ENCODE results near the gene PFDN5.
A peak's percentile ranks its signal among the peaks of the same experiment; 100 is the strongest.

The PFDN5 gene

GRCh38 chr12:53295070-53295890 is at the start of gene PFDN5:
TSS of gene PFDN5 (plus strand) at chr12:53295542. CDS start at chr12:53295568, 26 bp downstream.
- Histone ChIP-seq H3K36me3 (ENCODE audit: control insufficient read depth in 5 of 5, insufficient read depth in 5 of 5, low read length in 5 of 5) (peaks cover 4 to 11% (median 7%) of the 10 kb centered on the region in 5 donors), H3K9me3 (ENCODE audit: control insufficient read depth in 5 of 5, low read length in 5 of 5) (no peaks in the 10 kb centered on the region), H3K4me3 (ENCODE audit: low read depth in 1 of 5, low read length in 5 of 5) (peak within 1 kb of the TSS; percentile 90 to 97 (median 96)), H3K4me1 (ENCODE audit: control insufficient read depth in 5 of 5, insufficient read depth in 5 of 5, low read length in 5 of 5) (peaks cover 7 to 54% (median 42%) of the 10 kb centered on the region in 5 donors), H3K27me3 (ENCODE audit: control insufficient read depth in 5 of 5, insufficient read depth in 4 of 5, low read length in 5 of 5) (no peaks in the 10 kb centered on the region), H3K9ac (ENCODE audit: low read length in 5 of 5) (peak within 1 kb of the TSS; percentile 93 to 100 (median 99)), H3K27ac (ENCODE audit: low read depth, low read length) (peak within 1 kb of the TSS; percentile 94)

GRCh38 chr12:53251477-53252348 is 43.6 kb upstream of the PFDN5 start:
- H3K27ac ChIP-seq (ENCODE audit: low read depth, low read length), result peak overlapping the region; percentile 91

GRCh38 chr12:53252349-53252916 is 42.9 kb upstream of the PFDN5 start:
- H3K4me1 ChIP-seq (ENCODE audit: control insufficient read depth in 5 of 5, insufficient read depth in 5 of 5, low read length in 5 of 5), result peaks cover 9 to 31% (median 30%) of the 10 kb centered on the region in 5 donors
- peaks cover 0 to 22% (median 20%) of the 10 kb centered on the region in 5 donors for H3K36me3 ChIP-seq (ENCODE audit: control insufficient read depth in 5 of 5, insufficient read depth in 5 of 5, low read length in 5 of 5)
- H3K27me3 ChIP-seq (ENCODE audit: control insufficient read depth in 5 of 5, insufficient read depth in 4 of 5, low read length in 5 of 5), result no peaks in the 10 kb centered on the region
- peak overlapping the region; percentile 91 for H3K27ac ChIP-seq (ENCODE audit: low read depth, low read length)
- peak overlapping the region; percentile 86 to 94 (median 92) for H3K9ac ChIP-seq (ENCODE audit: low read length in 5 of 5)
- no peaks in the 10 kb centered on the region for H3K9me3 ChIP-seq (ENCODE audit: control insufficient read depth in 5 of 5, low read length in 5 of 5)
- H3K4me3 ChIP-seq (ENCODE audit: low read depth in 1 of 5, low read length in 5 of 5), result peak overlapping the region; percentile 81 to 96 (median 88)

More at GRCh38 chr12:53251477-53252348, 43.6 kb upstream of the PFDN5 start:
- peak overlapping the region; percentile 81 to 96 (median 88) for H3K4me3 ChIP-seq (ENCODE audit: low read depth in 1 of 5, low read length in 5 of 5)
- H3K9me3 ChIP-seq (ENCODE audit: control insufficient read depth in 5 of 5, low read length in 5 of 5), result no peaks in the 10 kb centered on the region
- H3K27me3 ChIP-seq (ENCODE audit: control insufficient read depth in 5 of 5, insufficient read depth in 4 of 5, low read length in 5 of 5), result no peaks in the 10 kb centered on the region
- H3K4me1 ChIP-seq (ENCODE audit: control insufficient read depth in 5 of 5, insufficient read depth in 5 of 5, low read length in 5 of 5), result peaks cover 9 to 31% (median 30%) of the 10 kb centered on the region in 5 donors
- peak overlapping the region; percentile 86 to 94 (median 92) for H3K9ac ChIP-seq (ENCODE audit: low read length in 5 of 5)
- H3K36me3 ChIP-seq (ENCODE audit: control insufficient read depth in 5 of 5, insufficient read depth in 5 of 5, low read length in 5 of 5), result peaks cover 0 to 22% (median 20%) of the 10 kb centered on the region in 5 donors

DNA sequence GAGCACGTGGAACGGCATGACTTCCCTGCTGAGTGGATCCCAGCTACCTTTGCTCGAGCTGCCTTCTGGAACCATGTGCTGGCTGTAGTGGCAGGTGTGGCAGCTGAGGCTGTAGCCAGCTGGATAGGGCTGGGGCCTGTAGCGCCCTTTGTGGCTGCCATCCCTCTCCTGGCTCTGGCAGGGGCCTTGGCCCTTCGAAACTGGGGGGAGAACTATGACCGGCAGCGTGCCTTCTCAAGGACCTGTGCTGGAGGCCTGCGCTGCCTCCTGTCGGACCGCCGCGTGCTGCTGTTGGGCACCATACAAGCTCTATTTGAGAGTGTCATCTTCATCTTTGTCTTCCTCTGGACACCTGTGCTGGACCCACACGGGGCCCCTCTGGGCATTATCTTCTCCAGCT is 42.0 kb upstream of the PFDN5 start:
- Histone ChIP-seq H3K36me3 (ENCODE audit: control insufficient read depth in 5 of 5, insufficient read depth in 5 of 5, low read length in 5 of 5) (peaks cover 0 to 22% (median 20%) of the 10 kb centered on the region in 5 donors), H3K27me3 (ENCODE audit: control insufficient read depth in 5 of 5, insufficient read depth in 4 of 5, low read length in 5 of 5) (no peaks in the 10 kb centered on the region), H3K4me3 (ENCODE audit: low read depth in 1 of 5, low read length in 5 of 5) (peak overlapping the region in 3 of 5 donors; percentile 81 to 89 (median 83)), H3K9me3 (ENCODE audit: control insufficient read depth in 5 of 5, low read length in 5 of 5) (no peaks in the 10 kb centered on the region), H3K27ac (ENCODE audit: low read depth, low read length) (peak overlapping the region; percentile 91), H3K9ac (ENCODE audit: low read length in 5 of 5) (peak overlapping the region in 3 of 5 donors; percentile 44 to 94 (median 92)), H3K4me1 (ENCODE audit: control insufficient read depth in 5 of 5, insufficient read depth in 5 of 5, low read length in 5 of 5) (peaks cover 9 to 31% (median 30%) of the 10 kb centered on the region in 5 donors)

- no peak overlapping the region for H3K9ac ChIP-seq (ENCODE audit: low read length in 5 of 5)
These were observed 40.4 kb upstream of the PFDN5 start for GRCh38 chr12:53254816-53255545.

DNA sequence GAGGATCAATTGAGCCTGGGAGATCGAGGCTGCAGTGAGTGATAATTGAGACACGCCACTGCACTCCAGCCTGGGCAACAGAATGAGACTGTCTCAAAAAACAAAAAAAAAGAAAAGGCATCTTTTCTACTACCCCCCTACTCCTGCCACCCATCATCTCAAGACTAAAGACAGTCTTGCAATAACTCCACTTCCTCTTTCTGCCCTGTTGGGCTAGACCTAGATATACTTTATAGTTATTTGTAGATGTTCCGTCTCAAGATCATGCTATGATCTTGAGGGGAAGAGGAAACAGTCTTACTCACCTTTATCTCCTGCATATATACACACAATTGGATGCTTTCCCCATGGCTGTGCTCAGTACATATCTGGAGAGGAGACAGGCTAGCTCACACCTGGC is 39.3 kb upstream of the PFDN5 start:
- H3K36me3 ChIP-seq (ENCODE audit: control insufficient read depth in 5 of 5, insufficient read depth in 5 of 5, low read length in 5 of 5), result peaks cover 0 to 22% (median 20%) of the 10 kb centered on the region in 5 donors
- no peak overlapping the region for H3K27ac ChIP-seq (ENCODE audit: low read depth, low read length)
- no peaks in the 10 kb centered on the region for H3K27me3 ChIP-seq (ENCODE audit: control insufficient read depth in 5 of 5, insufficient read depth in 4 of 5, low read length in 5 of 5)
- H3K4me3 ChIP-seq (ENCODE audit: low read depth in 1 of 5, low read length in 5 of 5), result no peak overlapping the region
- peaks cover 7 to 29% (median 27%) of the 10 kb centered on the region in 5 donors for H3K4me1 ChIP-seq (ENCODE audit: control insufficient read depth in 5 of 5, insufficient read depth in 5 of 5, low read length in 5 of 5)
- no peak overlapping the region for H3K9ac ChIP-seq (ENCODE audit: low read length in 5 of 5)
- no peaks in the 10 kb centered on the region for H3K9me3 ChIP-seq (ENCODE audit: control insufficient read depth in 5 of 5, low read length in 5 of 5)

More at GRCh38 chr12:53254816-53255545, 40.4 kb upstream of the PFDN5 start:
- Histone ChIP-seq H3K27ac (ENCODE audit: low read depth, low read length) (no peak overlapping the region), H3K36me3 (ENCODE audit: control insufficient read depth in 5 of 5, insufficient read depth in 5 of 5, low read length in 5 of 5) (peaks cover 0 to 22% (median 20%) of the 10 kb centered on the region in 5 donors), H3K27me3 (ENCODE audit: control insufficient read depth in 5 of 5, insufficient read depth in 4 of 5, low read length in 5 of 5) (no peaks in the 10 kb centered on the region), H3K4me1 (ENCODE audit: control insufficient read depth in 5 of 5, insufficient read depth in 5 of 5, low read length in 5 of 5) (peaks cover 9 to 31% (median 30%) of the 10 kb centered on the region in 5 donors), H3K9me3 (ENCODE audit: control insufficient read depth in 5 of 5, low read length in 5 of 5) (no peaks in the 10 kb centered on the region), H3K4me3 (ENCODE audit: low read depth in 1 of 5, low read length in 5 of 5) (no peak overlapping the region)

GRCh38 chr12:53258541-53259539 is 36.5 kb upstream of the PFDN5 start:
- H3K36me3 ChIP-seq (ENCODE audit: control insufficient read depth in 5 of 5, insufficient read depth in 5 of 5, low read length in 5 of 5), result peaks cover 0 to 15% (median 13%) of the 10 kb centered on the region in 5 donors
- no peak overlapping the region for H3K9ac ChIP-seq (ENCODE audit: low read length in 5 of 5)
- H3K4me3 ChIP-seq (ENCODE audit: low read depth in 1 of 5, low read length in 5 of 5), result no peak overlapping the region
- no peaks in the 10 kb centered on the region for H3K9me3 ChIP-seq (ENCODE audit: control insufficient read depth in 5 of 5, low read length in 5 of 5)
- no peaks in the 10 kb centered on the region for H3K27me3 ChIP-seq (ENCODE audit: control insufficient read depth in 5 of 5, insufficient read depth in 4 of 5, low read length in 5 of 5)
- H3K27ac ChIP-seq (ENCODE audit: low read depth, low read length), result no peak overlapping the region
- peaks cover 0 to 3% (median 3%) of the 10 kb centered on the region in 5 donors for H3K4me1 ChIP-seq (ENCODE audit: control insufficient read depth in 5 of 5, insufficient read depth in 5 of 5, low read length in 5 of 5)

- Histone ChIP-seq H3K4me3 (ENCODE audit: low read depth in 1 of 5, low read length in 5 of 5) (no peak overlapping the region), H3K27ac (ENCODE audit: low read depth, low read length) (no peak overlapping the region), H3K4me1 (ENCODE audit: control insufficient read depth in 5 of 5, insufficient read depth in 5 of 5, low read length in 5 of 5) (no peaks in the 10 kb centered on the region), H3K9me3 (ENCODE audit: control insufficient read depth in 5 of 5, low read length in 5 of 5) (no peaks in the 10 kb centered on the region), H3K9ac (ENCODE audit: low read length in 5 of 5) (no peak overlapping the region), H3K27me3 (ENCODE audit: control insufficient read depth in 5 of 5, insufficient read depth in 4 of 5, low read length in 5 of 5) (no peaks in the 10 kb centered on the region), H3K36me3 (ENCODE audit: control insufficient read depth in 5 of 5, insufficient read depth in 5 of 5, low read length in 5 of 5) (peaks cover 0 to 7% (median 7%) of the 10 kb centered on the region in 5 donors)
These were observed 35.5 kb upstream of the PFDN5 start for GRCh38 chr12:53259891-53260290.
